HL-60 (cell line): ENCODE data around the gene ZPBP2.

Experiments used
- GABPA ChIP-seq: IDR thresholded peaks from 2 replicates; pipeline ENCODE4 v1.6.1; 2012; ENCODE audit warnings: low read depth
- POLR2AphosphoS5 ChIP-seq: IDR thresholded peaks from 2 replicates; pipeline ENCODE4 v1.6.1; 2012; ENCODE audit warnings: low read depth
- TF ChIP-seq, protein P1 (sequence below): IDR thresholded peaks from one replicate; pipeline ENCODE4 v1.5.1; 2011; ENCODE audit warnings: low read length, control low read depth, inconsistent platforms; ENCODE audit not compliant: insufficient read depth

- TF ChIP-seq, protein P1, sequence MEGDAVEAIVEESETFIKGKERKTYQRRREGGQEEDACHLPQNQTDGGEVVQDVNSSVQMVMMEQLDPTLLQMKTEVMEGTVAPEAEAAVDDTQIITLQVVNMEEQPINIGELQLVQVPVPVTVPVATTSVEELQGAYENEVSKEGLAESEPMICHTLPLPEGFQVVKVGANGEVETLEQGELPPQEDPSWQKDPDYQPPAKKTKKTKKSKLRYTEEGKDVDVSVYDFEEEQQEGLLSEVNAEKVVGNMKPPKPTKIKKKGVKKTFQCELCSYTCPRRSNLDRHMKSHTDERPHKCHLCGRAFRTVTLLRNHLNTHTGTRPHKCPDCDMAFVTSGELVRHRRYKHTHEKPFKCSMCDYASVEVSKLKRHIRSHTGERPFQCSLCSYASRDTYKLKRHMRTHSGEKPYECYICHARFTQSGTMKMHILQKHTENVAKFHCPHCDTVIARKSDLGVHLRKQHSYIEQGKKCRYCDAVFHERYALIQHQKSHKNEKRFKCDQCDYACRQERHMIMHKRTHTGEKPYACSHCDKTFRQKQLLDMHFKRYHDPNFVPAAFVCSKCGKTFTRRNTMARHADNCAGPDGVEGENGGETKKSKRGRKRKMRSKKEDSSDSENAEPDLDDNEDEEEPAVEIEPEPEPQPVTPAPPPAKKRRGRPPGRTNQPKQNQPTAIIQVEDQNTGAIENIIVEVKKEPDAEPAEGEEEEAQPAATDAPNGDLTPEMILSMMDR, result no peak
- TF ChIP-seq POLR2AphosphoS5 (no peak), GABPA (no peak)
Observed at GRCh38 chr17:39861235-39861634, 6.8 kb upstream of the ZPBP2 start.
